ENCODE measurements around the gene LAMP2.
A peak's percentile ranks its signal among the peaks of the same experiment; 100 is the strongest.
"Not testable (repeated sequence)": the region's sequence is repeated elsewhere in the genome, so short reads cannot be mapped to it uniquely, and the experiment has no call there.

Gene LAMP2

GRCh38 chrX:120499301-120500072 is 30.4 kb upstream of the LAMP2 start:
- CTCF ChIA-PET, result interaction anchor here (0.6 to 1.3 kb wide), 3 partner anchors 12 to 201 kb away, joined by 3 read pairs; no protein-coding TSS in a partner anchor
- no peak for TF ChIP-seq PKNOX1 (IDR thresholded peaks at IDR 0.05)
- no peak for TF ChIP-seq SUZ12 (IDR thresholded peaks at IDR 0.05)
- no peak for TF ChIP-seq CTBP1 (IDR thresholded peaks at IDR 0.05; ENCODE audit: borderline replicate concordance)
- TF ChIP-seq NFRKB (IDR thresholded peaks at IDR 0.05), result no peak
- no peak for TF ChIP-seq ELF4 (IDR thresholded peaks at IDR 0.05)
- no peak for DNase-seq (ENCODE audit: extremely low spot score)
- POLR2A ChIA-PET, result no interaction called here

GRCh38 chrX:120490119-120490518 is 21.0 kb upstream of the LAMP2 start:
- DNase-seq (ENCODE audit: extremely low spot score); CTCF ChIA-PET; POLR2A ChIA-PET: not testable (repeated sequence)

GRCh38 chrX:120486786-120487185 is 17.7 kb upstream of the LAMP2 start:
- no peak for TF ChIP-seq CTBP1 (IDR thresholded peaks at IDR 0.05; ENCODE audit: borderline replicate concordance)
- no peak for TF ChIP-seq TARDBP (IDR thresholded peaks at IDR 0.05)
- TF ChIP-seq FOXA1 (IDR thresholded peaks at IDR 0.05), result no peak
- no peak for TF ChIP-seq SP1 (IDR thresholded peaks at IDR 0.05)
- no peak for TF ChIP-seq ZNF384 (IDR thresholded peaks at IDR 0.05)
- no peak for TF ChIP-seq NFRKB (IDR thresholded peaks at IDR 0.05)
- TF ChIP-seq FOXM1 (IDR thresholded peaks at IDR 0.05; ENCODE audit: borderline replicate concordance), result no peak
- TF ChIP-seq ARNT (IDR thresholded peaks at IDR 0.05), result no peak
- TF ChIP-seq BHLHE40 (IDR thresholded peaks at IDR 0.05; ENCODE audit: borderline replicate concordance), result no peak
- no peak for TF ChIP-seq FOXK2 (IDR thresholded peaks at IDR 0.05)
- no peak for TF ChIP-seq PKNOX1 (IDR thresholded peaks at IDR 0.05)
- no peak for TF ChIP-seq HDGF (IDR thresholded peaks at IDR 0.05; ENCODE audit: borderline replicate concordance)
- TF ChIP-seq SUZ12 (IDR thresholded peaks at IDR 0.05), result no peak
- ChIA-PET POLR2A (interaction anchor here (0.9 to 1.2 kb wide), 2 partner anchors 14 to 18 kb away, joined by 7 to 10 read pairs; partner anchors contain the start of gene LAMP2), CTCF (interaction anchor here (1.0 kb wide), 1 partner anchor 11 kb away, joined by 4 read pairs; no protein-coding TSS in a partner anchor)
- no peak for DNase-seq (ENCODE audit: extremely low spot score)

GRCh38 chrX:120485638-120486520 is 16.8 kb upstream of the LAMP2 start:
- POLR2A ChIA-PET, result interaction anchor here (0.7 to 1.2 kb wide), 6 partner anchors 9 to 235 kb away, joined by 3 to 10 read pairs (median 5); partner anchors contain the start of genes CUL4B, LAMP2, TMEM255A and ZBTB33
- CTCF ChIA-PET, result interaction anchor here (0.5 to 1.0 kb wide), 7 partner anchors 9 to 266 kb away, joined by 3 to 11 read pairs (median 4); no protein-coding TSS in a partner anchor
- TF ChIP-seq NFRKB (IDR thresholded peaks at IDR 0.05), result no peak
- TF ChIP-seq LEF1 (IDR thresholded peaks at IDR 0.05; ENCODE audit: borderline replicate concordance), result peak; percentile 24; the same call in 1 of the 2 replicates
- peak; percentile 97 for TF ChIP-seq L3MBTL2 (conservative IDR thresholded peaks at IDR 0.05)
- no peak; the same call in 1 of the 2 replicates for TF ChIP-seq PKNOX1 (IDR thresholded peaks at IDR 0.05)
- TF ChIP-seq CTBP1 (IDR thresholded peaks at IDR 0.05; ENCODE audit: borderline replicate concordance), result no peak
- DNase-seq (ENCODE audit: extremely low spot score), result peak; percentile 80

- POLR2A ChIA-PET, result interaction anchor here (1.0 to 1.2 kb wide), 2 partner anchors 8 to 16 kb away, joined by 4 to 10 read pairs; partner anchors contain the start of gene LAMP2
- no peak for DNase-seq (ENCODE audit: extremely low spot score)
- CTCF ChIA-PET, result no interaction called here
- TF ChIP-seq ARNT (IDR thresholded peaks at IDR 0.05) (no peak), BHLHE40 (IDR thresholded peaks at IDR 0.05; ENCODE audit: borderline replicate concordance) (no peak), NFRKB (IDR thresholded peaks at IDR 0.05) (no peak), ZNF384 (IDR thresholded peaks at IDR 0.05) (no peak), PKNOX1 (IDR thresholded peaks at IDR 0.05) (no peak), SUZ12 (IDR thresholded peaks at IDR 0.05) (no peak), CTBP1 (IDR thresholded peaks at IDR 0.05; ENCODE audit: borderline replicate concordance) (no peak), ELF4 (IDR thresholded peaks at IDR 0.05) (no peak), HDGF (IDR thresholded peaks at IDR 0.05; ENCODE audit: borderline replicate concordance) (no peak), FOXM1 (IDR thresholded peaks at IDR 0.05; ENCODE audit: borderline replicate concordance) (no peak), FOXA1 (IDR thresholded peaks at IDR 0.05) (no peak), LEF1 (IDR thresholded peaks at IDR 0.05; ENCODE audit: borderline replicate concordance) (no peak), SP1 (IDR thresholded peaks at IDR 0.05) (no peak)
Measured at GRCh38 chrX:120485315-120485637, 16.2 kb upstream of the LAMP2 start.
